IgD-negative memory B cell (primary cell): ENCODE measurements around the gene SOCS4. TPM values are rescaled to one million over a fixed set of nuclear protein-coding genes. Genes with fewer than 3 reads are reported as not detected.
"Not testable (repeated sequence)": the region's sequence is repeated elsewhere in the genome, so short reads cannot be mapped to it uniquely, and the experiment has no call there.

Experiments
- H3K27ac Mint-ChIP-seq, 3 donors: one replicate each; pipeline ENCODE4 v1.8.0; 2020 to 2022; ENCODE audit warnings: mild to moderate bottlenecking in 3 of 3, mixed read lengths in 3 of 3, moderate library complexity in 1 of 3
- H3K27me3 Mint-ChIP-seq: one replicate; pipeline ENCODE4 v1.8.0; 2021; ENCODE audit warnings: mixed read lengths
- H3K36me3 Mint-ChIP-seq: one replicate; pipeline ENCODE4 v1.8.0; 2020; ENCODE audit warnings: mild to moderate bottlenecking, mixed read lengths
- H3K4me1 Mint-ChIP-seq, 3 donors: one replicate each; pipeline ENCODE4 v1.8.0; 2020 to 2022; ENCODE audit warnings: mixed read lengths in 3 of 3, mild to moderate bottlenecking in 1 of 3
- H3K4me3 Mint-ChIP-seq, 4 donors: one replicate each; pipeline ENCODE4 v1.8.0; 2020 to 2022; ENCODE audit warnings: mild to moderate bottlenecking in 4 of 4, mixed read lengths in 4 of 4, moderate library complexity in 3 of 4
- H3K9me3 Mint-ChIP-seq, 3 donors: one replicate each; pipeline ENCODE4 v1.8.0; 2020 to 2021; ENCODE audit warnings: mixed read lengths in 3 of 3, mild to moderate bottlenecking in 1 of 3
- polyA plus RNA-seq: library from polyadenylated mRNA; unstranded; fragments of 300-500 nt; fragmentation: Illumina TruSeq; gene quantifications from one replicate; pipeline ENCODE4 v1.2.3, GENCODE V29; 2021

SOCS4 gene, protein sequence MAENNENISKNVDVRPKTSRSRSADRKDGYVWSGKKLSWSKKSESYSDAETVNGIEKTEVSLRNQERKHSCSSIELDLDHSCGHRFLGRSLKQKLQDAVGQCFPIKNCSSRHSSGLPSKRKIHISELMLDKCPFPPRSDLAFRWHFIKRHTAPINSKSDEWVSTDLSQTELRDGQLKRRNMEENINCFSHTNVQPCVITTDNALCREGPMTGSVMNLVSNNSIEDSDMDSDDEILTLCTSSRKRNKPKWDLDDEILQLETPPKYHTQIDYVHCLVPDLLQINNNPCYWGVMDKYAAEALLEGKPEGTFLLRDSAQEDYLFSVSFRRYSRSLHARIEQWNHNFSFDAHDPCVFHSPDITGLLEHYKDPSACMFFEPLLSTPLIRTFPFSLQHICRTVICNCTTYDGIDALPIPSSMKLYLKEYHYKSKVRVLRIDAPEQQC
- 2.2 TPM for polyA plus RNA-seq

DNA sequence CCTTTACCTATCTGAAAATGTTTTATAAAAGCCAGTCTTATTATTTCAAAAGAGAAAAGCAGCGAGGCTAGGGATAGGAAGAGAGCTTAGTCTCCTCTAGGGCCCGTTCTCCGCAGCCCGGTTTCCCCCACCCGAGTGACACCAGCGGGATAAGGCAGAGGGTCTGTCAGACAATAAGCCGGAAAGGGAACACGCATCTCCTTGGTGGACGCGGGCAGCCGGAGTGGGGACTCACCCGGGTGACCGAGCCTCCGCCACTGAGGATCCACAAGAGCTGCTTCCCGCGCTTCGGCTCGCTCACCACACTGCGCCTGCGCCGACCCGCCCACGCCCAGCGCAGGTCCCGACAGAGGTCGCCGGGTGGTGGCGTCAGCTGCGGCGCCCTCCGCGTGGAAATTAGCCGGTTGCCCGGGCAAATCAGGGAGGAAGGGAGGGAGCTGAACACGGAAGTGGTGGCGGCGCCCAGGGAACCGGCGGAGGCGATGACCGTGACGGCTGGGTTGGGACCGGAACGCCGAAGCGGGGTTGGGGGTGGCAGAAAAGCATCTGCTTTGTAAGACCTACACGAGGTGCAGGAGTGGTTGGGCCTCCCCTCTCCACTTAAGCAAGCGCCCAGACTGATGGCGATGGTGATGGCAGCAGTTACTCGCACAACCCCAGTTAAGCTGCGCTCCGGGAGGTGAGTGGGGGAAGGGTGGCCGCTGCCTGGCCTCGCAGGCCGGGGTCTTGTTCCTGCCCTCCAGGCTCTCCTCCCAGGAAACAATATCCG, at the start of gene SOCS4, which contains the start of gene WDHD1:
Gene SOCS4 (plus strand): TSS at position 444 of the 769 bp plus-strand sequence. CDS start 15,806 bp downstream, outside the sequence.
Gene WDHD1 (minus strand): TSS at position 307 of the 769 bp plus-strand sequence. CDS start 312 bp downstream, outside the sequence.
- peak within 1 kb of the TSS; percentile 92 to 98 (median 95) for H3K27ac Mint-ChIP-seq
- H3K9me3 Mint-ChIP-seq, result no peaks in the 10 kb centered on the region
- H3K4me3 Mint-ChIP-seq, result peak within 1 kb of the TSS; percentile 92 to 99 (median 98)
- H3K27me3 Mint-ChIP-seq, result no peaks in the 10 kb centered on the region
- peaks cover 2% of the 10 kb centered on the region for H3K36me3 Mint-ChIP-seq
- H3K4me1 Mint-ChIP-seq, result peaks cover 34 to 57% (median 45%) of the 10 kb centered on the region in 3 donors

DNA sequence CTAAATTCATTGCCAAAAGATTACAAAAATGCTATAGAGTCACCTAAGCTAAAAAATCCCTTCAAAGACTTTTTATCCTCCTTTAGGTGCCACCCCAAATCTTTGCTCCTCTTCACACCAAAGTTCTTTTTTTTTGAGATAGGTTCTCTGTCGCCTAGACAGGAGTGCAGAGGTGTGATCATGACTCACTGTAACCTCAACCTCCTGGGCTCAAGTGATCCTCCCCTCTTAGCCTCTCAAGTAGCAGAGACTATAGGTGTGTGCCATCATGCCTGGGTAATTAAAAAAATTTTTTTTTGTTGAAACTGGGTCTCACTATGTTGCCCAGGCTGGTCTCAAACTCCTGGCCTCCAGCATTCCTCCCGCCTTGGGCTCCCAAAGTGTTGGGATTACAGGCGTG, 48.0 kb upstream of the SOCS4 start:
- H3K4me1 Mint-ChIP-seq, result no peaks in the 10 kb centered on the region
- H3K27me3 Mint-ChIP-seq, result no peaks in the 10 kb centered on the region
- H3K27ac Mint-ChIP-seq, result no peak overlapping the region
- no peak overlapping the region for H3K4me3 Mint-ChIP-seq
- no peaks in the 10 kb centered on the region for H3K9me3 Mint-ChIP-seq
- H3K36me3 Mint-ChIP-seq, result no peaks in the 10 kb centered on the region

DNA sequence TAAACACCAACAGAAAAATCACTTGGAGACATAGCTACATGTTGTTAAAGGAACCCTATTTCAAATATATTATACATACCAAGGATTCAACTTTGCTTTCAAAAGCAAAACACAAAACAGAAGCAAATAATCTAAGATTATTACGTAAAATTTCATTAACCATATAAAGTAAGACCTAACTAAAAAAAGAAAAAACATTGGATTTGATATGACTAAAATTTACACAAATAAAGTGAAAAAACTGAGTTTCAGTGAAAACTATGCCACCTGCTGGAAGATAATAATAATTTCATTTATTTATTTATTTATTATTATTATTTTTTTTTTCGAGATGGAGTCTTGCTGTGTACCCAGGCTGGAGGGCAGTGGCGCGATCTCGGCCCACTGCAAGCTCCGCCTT, 45.3 kb upstream of the SOCS4 start:
- H3K9me3 Mint-ChIP-seq, result no peaks in the 10 kb centered on the region
- peaks cover 2% of the 10 kb centered on the region for H3K36me3 Mint-ChIP-seq
- no peaks in the 10 kb centered on the region for H3K27me3 Mint-ChIP-seq

DNA sequence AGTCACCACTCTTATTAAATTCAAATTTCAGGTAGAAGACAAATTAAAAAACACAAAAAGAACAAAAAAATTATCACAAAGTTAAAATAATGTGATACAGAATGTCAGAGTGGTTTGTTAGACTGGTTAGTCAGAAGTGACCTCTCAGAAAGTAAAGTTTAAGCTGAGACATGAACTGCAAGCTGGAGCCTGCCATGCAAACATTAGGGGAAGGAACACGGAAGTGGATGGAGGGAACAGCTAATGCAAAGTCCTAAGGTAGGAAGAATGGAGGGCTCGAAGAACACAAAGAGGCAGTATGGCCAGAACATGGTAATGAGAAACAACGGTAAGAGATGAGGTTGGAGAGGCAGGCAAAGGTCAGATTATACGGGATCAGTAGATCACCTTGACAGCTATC, 41.9 kb upstream of the SOCS4 start:
- Mint-ChIP-seq H3K27ac (peak overlapping the region in 1 of 3 donors; percentile 15), H3K9me3 (no peaks in the 10 kb centered on the region), H3K36me3 (peaks cover 2% of the 10 kb centered on the region), H3K4me3 (no peak overlapping the region), H3K4me1 (no peaks in the 10 kb centered on the region), H3K27me3 (no peaks in the 10 kb centered on the region)

More for the DNA sequence above, 45.3 kb upstream of the SOCS4 start:
- Mint-ChIP-seq H3K4me1 (no peaks in the 10 kb centered on the region), H3K27ac (no peak overlapping the region), H3K4me3 (no peak overlapping the region)

DNA sequence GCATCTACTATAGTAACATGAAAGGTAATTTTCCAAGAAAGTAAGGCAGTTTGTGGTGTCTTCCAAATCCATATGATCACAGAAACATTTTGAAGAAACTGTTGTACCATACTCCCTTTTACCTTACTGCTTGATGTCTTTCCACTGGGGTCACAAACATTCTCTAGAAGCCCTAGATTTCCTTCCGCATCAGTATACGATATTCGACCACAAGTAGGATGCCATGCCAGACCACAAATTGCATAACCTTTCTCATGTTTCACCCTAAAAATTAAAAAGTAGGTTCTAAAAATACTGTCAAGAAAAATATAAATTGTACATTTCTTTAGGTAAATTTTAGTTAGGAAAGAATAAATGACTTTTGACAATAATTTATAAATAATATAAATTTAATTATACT, 26.7 kb upstream of the SOCS4 start:
- no peaks in the 10 kb centered on the region for H3K9me3 Mint-ChIP-seq
- H3K27ac Mint-ChIP-seq, result no peak overlapping the region
- H3K27me3 Mint-ChIP-seq, result no peaks in the 10 kb centered on the region
- H3K4me1 Mint-ChIP-seq, result peaks cover 0 to 2% (median 1%) of the 10 kb centered on the region in 3 donors
- H3K4me3 Mint-ChIP-seq, result no peak overlapping the region
- peaks cover 5% of the 10 kb centered on the region for H3K36me3 Mint-ChIP-seq

DNA sequence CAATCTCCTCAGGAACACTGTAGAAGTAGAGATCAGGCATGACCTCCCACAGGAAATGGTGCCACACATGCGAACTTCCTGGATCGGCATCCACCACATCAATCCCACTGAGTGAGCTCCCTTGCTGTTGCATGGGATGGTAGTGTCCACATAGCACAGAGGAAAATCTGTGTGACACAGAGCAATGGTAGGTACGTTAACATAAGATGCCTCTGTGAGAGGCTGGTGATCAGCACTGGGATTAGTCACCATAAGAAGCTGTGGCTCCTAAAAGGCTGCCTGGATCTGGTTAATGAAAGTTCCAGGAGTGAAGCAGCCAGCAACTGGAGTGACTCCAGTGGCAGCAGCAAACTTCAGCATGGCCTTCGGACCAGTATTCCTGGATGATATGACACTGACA, 22.0 kb upstream of the SOCS4 start:
- H3K4me1 Mint-ChIP-seq, result peaks cover 0 to 2% (median 1%) of the 10 kb centered on the region in 3 donors
- peaks cover 8% of the 10 kb centered on the region for H3K36me3 Mint-ChIP-seq
- H3K27ac Mint-ChIP-seq, result no peak overlapping the region
- no peak overlapping the region for H3K4me3 Mint-ChIP-seq
- H3K27me3 Mint-ChIP-seq, result no peaks in the 10 kb centered on the region
- H3K9me3 Mint-ChIP-seq, result no peaks in the 10 kb centered on the region

DNA sequence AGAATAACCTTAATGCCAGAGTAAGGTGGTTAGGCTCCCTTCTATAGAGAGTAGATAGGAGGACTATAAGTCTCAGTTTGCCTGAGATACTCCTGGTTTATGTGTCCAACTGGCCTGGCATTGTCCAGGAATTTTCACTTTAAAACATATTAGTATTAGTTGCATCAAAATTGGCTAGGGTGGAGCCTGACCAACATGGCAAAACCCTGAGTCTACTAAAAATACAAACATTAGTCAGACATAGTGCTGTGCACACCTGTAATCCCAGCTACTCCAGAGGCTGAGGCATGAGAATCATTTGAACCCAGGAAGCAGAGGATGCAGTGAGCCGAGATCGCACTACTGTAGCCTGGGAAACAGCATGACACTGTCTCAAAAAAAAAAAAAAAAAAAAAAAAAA, 12.0 kb upstream of the SOCS4 start:
- H3K4me1 Mint-ChIP-seq, result peaks cover 0 to 3% (median 2%) of the 10 kb centered on the region in 3 donors
- H3K4me3 Mint-ChIP-seq, result no peak overlapping the region
- H3K27ac Mint-ChIP-seq, result no peak overlapping the region
- H3K27me3 Mint-ChIP-seq, result no peaks in the 10 kb centered on the region
- H3K9me3 Mint-ChIP-seq, result no peaks in the 10 kb centered on the region
- peaks cover 7% of the 10 kb centered on the region for H3K36me3 Mint-ChIP-seq

DNA sequence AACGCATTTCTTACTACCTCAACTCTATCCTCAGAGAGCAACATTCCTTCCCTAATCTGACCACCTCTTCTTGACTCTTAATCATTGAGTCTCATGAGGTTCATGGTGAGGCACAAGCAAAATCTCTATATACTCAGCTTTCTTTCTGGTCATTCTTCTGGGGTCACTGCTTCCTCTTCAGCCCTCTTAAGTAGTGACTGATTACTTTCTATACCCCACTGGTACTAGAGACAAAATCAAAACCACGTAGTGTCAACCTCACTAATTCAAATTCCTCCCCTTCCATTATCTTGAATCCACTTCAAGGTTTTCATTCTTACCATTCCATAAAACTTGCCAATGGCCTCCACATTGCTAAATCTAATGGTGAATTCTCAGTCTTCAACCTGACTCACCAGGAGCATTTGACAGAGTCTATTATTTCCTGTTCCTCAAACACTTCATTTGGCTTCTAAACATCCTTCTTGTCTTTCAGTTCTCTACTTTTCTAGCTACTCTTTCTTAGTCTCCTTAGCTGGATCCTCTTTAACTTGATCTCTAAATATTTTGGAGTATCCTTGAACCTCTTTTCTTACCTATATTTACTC, 7.0 kb upstream of the SOCS4 start:
- H3K4me3 Mint-ChIP-seq, result no peak overlapping the region
- peaks cover 1 to 7% (median 7%) of the 10 kb centered on the region in 3 donors for H3K4me1 Mint-ChIP-seq
- H3K27ac Mint-ChIP-seq, result no peak overlapping the region
- H3K36me3 Mint-ChIP-seq, result peaks cover 3% of the 10 kb centered on the region
- H3K9me3 Mint-ChIP-seq, result no peaks in the 10 kb centered on the region
- no peaks in the 10 kb centered on the region for H3K27me3 Mint-ChIP-seq

DNA sequence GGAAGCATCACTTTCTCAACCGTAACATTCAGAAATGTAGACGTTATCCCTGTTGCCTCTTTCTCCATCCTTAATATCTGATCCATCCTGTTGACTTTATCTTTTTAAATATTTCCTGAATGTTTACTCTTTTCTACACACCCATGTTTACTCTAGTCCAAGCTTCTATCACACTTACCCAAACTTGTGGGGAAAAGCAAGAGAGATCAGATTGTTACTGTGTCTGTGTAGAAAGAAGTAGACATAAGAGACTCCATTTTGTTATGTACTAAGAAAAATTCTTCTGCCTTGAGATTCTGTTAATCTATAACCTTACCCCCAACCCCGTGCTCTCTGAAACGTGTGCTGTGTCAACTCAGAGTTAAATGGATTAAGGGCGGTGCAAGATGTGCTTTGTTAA, 2.7 kb upstream of the SOCS4 start:
- H3K27ac Mint-ChIP-seq, H3K9me3 Mint-ChIP-seq, H3K36me3 Mint-ChIP-seq, H3K27me3 Mint-ChIP-seq, H3K4me3 Mint-ChIP-seq: not testable (repeated sequence)
- peaks cover 33 to 48% (median 34%) of the 10 kb centered on the region in 3 donors for H3K4me1 Mint-ChIP-seq

DNA sequence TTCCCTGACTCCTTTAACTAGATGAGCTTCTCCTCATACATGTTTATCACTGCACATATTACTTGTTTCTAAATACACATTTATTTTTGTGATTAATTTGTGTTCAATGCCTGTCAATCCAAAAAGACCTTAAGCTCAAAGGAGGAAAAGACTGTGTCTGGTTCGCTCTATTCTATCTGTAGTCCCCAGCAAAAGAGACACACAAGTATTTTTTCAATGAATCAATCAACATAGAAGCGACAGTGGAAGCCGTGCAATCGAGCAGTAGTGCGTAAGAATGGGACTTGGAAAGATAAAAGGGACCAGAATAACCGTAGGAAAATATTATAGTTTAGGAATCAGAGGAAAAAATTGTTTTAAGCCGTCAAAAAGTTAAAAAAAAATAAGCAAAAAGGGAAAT, 1.1 kb upstream of the SOCS4 start:
- H3K27me3 Mint-ChIP-seq, result no peaks in the 10 kb centered on the region
- H3K4me1 Mint-ChIP-seq, result peaks cover 32 to 52% (median 40%) of the 10 kb centered on the region in 3 donors
- no peaks in the 10 kb centered on the region for H3K9me3 Mint-ChIP-seq
- H3K27ac Mint-ChIP-seq, result peak overlapping the region; percentile 67 to 98 (median 92)
- H3K36me3 Mint-ChIP-seq, result peaks cover 2% of the 10 kb centered on the region
- H3K4me3 Mint-ChIP-seq, result peak overlapping the region; percentile 56 to 99 (median 80)

DNA sequence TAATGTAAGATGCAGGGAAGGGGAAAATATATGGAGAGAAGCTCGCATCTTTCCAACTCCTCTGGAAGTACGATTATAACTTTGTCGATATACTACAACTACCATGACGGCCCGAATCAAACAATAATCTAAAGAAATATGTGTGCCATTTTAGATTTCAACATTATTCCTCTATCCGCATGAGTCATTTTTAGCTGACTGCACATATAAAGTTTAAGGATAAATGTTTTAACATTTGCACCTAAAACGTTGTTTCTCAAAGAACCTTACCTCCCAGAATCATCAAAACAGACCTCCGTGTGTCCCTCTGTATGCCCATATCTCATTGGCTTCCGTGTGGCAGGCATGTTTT, 619 bp upstream of the SOCS4 start:
- peaks cover 2% of the 10 kb centered on the region for H3K36me3 Mint-ChIP-seq
- H3K27me3 Mint-ChIP-seq, result no peaks in the 10 kb centered on the region
- peak overlapping the region; percentile 92 to 99 (median 98) for H3K4me3 Mint-ChIP-seq
- no peaks in the 10 kb centered on the region for H3K9me3 Mint-ChIP-seq
- peaks cover 33 to 56% (median 44%) of the 10 kb centered on the region in 3 donors for H3K4me1 Mint-ChIP-seq
- H3K27ac Mint-ChIP-seq, result peak overlapping the region; percentile 92 to 98 (median 95)

DNA sequence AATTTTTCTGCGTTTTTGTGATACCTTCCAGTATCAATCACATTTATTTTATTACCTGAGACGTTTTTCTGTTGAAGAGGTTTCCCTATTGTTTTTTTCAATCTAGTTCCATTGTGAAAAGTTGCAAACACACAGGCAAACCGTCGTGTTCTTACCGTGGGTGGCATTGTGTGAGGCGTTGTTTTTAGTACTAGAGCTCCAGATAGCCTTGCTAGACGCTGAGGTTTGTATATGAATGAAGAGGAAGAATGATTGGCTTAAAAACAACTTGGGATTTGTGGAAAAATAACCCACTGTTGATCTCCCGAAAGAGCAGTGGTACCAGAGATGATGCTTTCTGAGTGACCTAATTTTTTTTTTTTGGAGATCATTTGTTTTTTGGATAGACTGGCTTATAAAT, 1.0 kb downstream of the SOCS4 start:
- peaks cover 2% of the 10 kb centered on the region for H3K36me3 Mint-ChIP-seq
- H3K27me3 Mint-ChIP-seq, result no peaks in the 10 kb centered on the region
- peaks cover 34 to 57% (median 45%) of the 10 kb centered on the region in 3 donors for H3K4me1 Mint-ChIP-seq
- H3K9me3 Mint-ChIP-seq, result no peaks in the 10 kb centered on the region
- H3K27ac Mint-ChIP-seq, result peak overlapping the region; percentile 92 to 98 (median 95)
- peak overlapping the region; percentile 92 to 99 (median 98) for H3K4me3 Mint-ChIP-seq

DNA sequence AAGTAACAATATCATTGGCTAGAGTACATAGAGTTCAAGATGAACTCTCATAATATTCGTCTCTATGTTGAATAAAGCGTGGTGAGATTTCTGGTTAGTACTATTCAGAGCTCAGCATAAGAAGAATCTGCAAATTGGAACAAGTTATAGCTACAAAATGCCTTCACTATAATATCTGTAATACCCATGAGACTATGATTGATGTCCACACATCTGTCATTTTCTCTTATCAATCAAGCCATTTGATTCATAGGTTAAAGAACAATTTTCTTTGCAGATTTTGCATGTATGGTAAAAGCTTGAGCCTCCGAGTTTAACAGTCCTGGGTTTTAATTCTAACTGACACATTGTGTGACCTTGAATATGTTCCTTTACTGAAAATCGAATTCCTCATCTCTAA, 1.4 kb downstream of the SOCS4 start:
- H3K4me1 Mint-ChIP-seq, result peaks cover 34 to 57% (median 45%) of the 10 kb centered on the region in 3 donors
- no peaks in the 10 kb centered on the region for H3K27me3 Mint-ChIP-seq
- peaks cover 2% of the 10 kb centered on the region for H3K36me3 Mint-ChIP-seq
- H3K27ac Mint-ChIP-seq, result peak overlapping the region in 2 of 3 donors; percentile 92 to 98
- H3K9me3 Mint-ChIP-seq, result no peaks in the 10 kb centered on the region
- peak overlapping the region; percentile 92 to 99 (median 98) for H3K4me3 Mint-ChIP-seq

DNA sequence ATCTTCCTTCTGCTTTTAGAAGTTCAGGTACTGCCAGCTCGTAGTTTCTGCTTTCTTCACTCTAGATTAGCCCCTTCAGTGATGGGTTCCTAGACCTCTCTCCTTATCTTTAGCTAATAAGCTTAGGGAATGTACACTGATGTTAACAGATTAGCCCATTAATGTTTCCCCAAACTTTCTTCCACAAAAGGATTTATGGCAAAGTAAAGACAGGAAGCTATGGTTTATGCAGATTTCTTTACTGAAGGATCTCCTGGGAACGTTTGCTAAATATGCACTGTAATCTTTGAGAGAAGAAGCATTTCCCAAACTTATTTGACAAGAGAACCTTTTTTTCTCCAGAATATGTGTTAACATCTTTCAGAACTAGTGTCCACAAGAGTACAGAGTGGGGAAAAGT, 4.2 kb downstream of the SOCS4 start:
- Mint-ChIP-seq H3K4me3 (peak overlapping the region in 1 of 4 donors; percentile 29), H3K27ac (peak overlapping the region in 1 of 3 donors; percentile 85), H3K27me3 (no peaks in the 10 kb centered on the region), H3K36me3 (peaks cover 6% of the 10 kb centered on the region), H3K9me3 (no peaks in the 10 kb centered on the region), H3K4me1 (peaks cover 28 to 48% (median 36%) of the 10 kb centered on the region in 3 donors)

DNA sequence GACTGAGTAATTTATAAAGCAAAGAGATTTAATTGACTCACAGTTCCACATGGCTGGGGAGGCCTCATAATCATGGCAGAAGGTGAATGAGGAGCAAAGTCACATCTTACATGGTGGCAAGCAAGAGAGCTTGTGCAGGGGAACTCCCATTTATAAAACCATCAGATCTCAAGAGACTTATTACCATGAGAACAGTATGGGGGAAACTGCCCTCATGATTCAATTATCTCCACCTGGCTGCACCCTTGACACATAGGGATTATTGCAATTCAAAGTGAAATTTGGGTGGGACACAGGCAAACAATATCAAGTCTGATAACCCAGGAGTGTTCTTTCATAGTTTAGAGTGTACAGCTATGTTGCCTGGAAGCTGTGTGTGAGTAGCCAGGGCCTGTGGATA, 11.0 kb downstream of the SOCS4 start:
- H3K9me3 Mint-ChIP-seq, H3K27me3 Mint-ChIP-seq, H3K27ac Mint-ChIP-seq, H3K4me1 Mint-ChIP-seq, H3K4me3 Mint-ChIP-seq: not testable (repeated sequence)
- H3K36me3 Mint-ChIP-seq, result peaks cover 11% of the 10 kb centered on the region
